Lower leg skin (tissue), 3 donors: ENCODE measurements around the gene BIRC2.

ENCODE experiments used
- CTCF ChIP-seq, 3 donors: fragments of 450-650 bp; IDR thresholded peaks; one replicate each; pipeline ENCODE4 v1.5.1; 2016; ENCODE audit warnings: antibody characterized with exemption in 3 of 3, mild to moderate bottlenecking in 3 of 3, moderate library complexity in 2 of 3
- POLR2A ChIP-seq, 2 donors: fragments of 450-650 bp; IDR thresholded peaks; one replicate each; pipeline ENCODE4 v1.6.1; 2016 to 2017; ENCODE audit warnings: antibody characterized with exemption in 2 of 2, mild to moderate bottlenecking in 1 of 2, moderate library complexity in 1 of 2

- TF ChIP-seq CTCF (IDR thresholded peaks at IDR 0.05) (no peak), POLR2A (IDR thresholded peaks at IDR 0.05) (no peak)
Observed at GRCh38 chr11:102400603-102401002, 53.6 kb downstream of the BIRC2 start.
